GM20000 (cell line): Measurements from ENCODE around the gene C1QA.

ENCODE experiments used
- DNase-seq: peaks from one replicate; pipeline ENCODE4 v3.0.0; 2012; ENCODE audit warnings: low spot score
- CTCF ChIP-seq: IDR thresholded peaks from 2 replicates; pipeline ENCODE4 v1.5.1; 2012; ENCODE audit warnings: mild to moderate bottlenecking, control low read depth; ENCODE audit errors: extremely low read depth, missing control alignments

Gene C1QA

GRCh38 chr1:22633697-22634463 lies 2.5 kb upstream of the C1QA start:
- no peak for TF ChIP-seq CTCF
- no peak for DNase-seq

DNA sequence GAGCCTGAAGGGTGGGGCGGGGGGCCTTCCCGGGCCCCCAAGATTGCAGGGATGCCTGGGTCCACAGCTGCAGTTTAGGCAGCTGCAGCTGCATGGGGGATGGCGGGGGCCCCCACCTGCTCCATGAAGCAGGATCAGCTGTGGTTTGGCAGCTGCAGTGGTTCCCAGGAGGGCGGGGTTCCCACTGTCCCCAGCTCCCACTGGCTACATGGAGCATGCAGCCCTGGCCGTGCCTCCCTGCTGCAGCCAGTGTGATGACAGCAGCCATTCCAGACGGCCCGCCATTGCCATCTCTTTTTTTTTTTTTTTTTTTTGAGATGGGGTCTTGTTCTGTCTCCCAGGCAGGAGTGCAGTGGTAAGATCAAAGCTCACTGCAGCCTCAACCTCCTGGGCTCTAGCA lies 992 bp upstream of the C1QA start:
- no peak for DNase-seq
- TF ChIP-seq CTCF = no peak

DNA sequence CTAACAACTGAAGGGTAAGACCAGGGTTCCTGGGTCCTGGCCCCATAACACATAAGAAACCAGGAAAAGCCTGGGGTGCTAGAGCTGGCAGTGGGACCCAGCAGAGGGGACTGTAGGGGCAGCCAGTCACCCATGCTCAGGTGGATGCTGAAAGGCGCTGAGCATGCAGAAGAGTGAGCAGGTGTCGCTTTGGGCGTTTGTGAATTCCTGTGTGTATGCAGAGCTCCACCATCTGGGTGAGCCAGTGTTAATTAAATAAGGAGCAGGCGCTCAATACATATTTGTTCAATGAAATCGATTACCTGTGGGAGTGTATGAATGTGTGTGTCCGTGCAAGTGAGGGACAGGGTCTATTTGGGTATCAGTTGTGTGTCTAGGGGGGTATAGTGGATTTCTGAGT lies 499 bp downstream of the C1QA start:
- DNase-seq = no peak
- no peak for TF ChIP-seq CTCF

DNA sequence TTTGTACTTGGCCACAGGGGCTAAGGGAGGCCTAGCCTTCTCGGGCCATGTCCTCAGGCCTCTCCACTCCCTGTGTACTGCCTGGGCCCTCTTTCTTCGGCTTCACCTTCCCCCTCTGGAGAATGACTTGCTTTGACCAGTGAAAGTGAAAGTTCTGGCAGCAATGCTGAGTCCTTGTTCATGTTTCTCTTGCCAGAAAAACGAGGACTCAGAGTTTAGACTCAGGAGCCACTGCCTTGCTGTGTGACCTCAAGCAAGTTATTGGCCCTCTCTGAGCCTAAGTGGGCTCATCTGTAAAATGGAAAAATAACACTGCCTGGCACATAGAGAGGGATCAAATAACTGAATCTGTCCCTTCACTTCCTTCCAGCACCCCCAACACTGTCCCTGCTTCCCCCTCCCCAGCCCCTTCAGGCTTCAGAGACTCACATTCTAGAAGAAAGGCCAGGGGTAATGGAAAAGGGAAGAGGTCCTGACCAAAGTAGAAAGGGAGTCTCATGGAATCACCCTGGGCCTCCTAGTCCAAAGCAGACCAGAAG lies 1.5 kb downstream of the C1QA start:
- no peak for TF ChIP-seq CTCF
- no peak for DNase-seq

- TF ChIP-seq CTCF = no peak
- DNase-seq = no peak
These were observed 2.2 kb downstream of the C1QA start for GRCh38 chr1:22638476-22639234.

GRCh38 chr1:22639286-22639685 lies 2.9 kb downstream of the C1QA start:
- DNase-seq = no peak
- TF ChIP-seq CTCF = no peak

GRCh38 chr1:22641247-22641646 lies 4.8 kb downstream of the C1QA start:
- no peak for TF ChIP-seq CTCF
- no peak for DNase-seq
